SKM-1 (cell line): ENCODE results near the gene MIER2.

ENCODE experiments used
- DNase-seq: peaks from one replicate; lab custom pipeline; 2025; ENCODE audit not compliant: unreplicated experiment; lab: John Stamatoyannopoulos, UW

MIER2 gene

DNA sequence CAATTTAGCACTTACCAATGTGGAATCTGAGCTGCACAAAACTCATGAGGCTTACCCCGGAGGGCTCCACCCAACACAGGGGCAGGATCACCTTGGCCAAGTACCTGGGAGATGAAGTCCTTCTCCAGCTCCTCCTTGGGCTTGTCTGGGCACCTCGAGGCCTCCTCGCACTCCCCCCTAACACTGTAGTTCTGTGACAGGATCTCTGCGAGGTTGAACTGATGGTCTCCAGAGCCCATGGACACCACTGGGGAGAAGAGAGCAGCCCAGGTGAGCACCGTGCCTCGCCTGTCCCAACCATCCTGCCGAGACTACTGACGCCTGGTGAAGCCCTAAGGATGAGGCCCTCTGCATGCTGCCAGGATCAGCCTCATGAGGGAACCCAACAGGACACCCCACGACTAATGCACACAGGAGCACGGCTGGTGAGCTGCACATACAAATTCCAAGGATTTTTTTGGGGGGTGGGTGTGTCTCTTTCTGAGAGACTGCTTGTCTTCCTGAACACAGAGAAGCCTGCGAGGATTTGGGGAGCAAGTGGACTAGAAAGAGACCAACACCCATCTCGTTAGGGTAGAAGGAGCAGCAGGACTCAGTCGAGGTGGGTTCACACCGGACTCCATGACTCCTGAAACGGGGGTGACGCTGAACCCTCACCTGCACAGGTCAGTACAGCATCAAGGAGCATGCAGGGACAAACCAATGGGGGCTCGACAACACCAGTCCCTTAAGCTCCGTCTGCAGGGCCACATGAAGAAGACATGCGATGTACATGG is 10.1 kb downstream of the MIER2 start:
- no peak for DNase-seq

- DNase-seq = no peak
Observed at GRCh38 chr19:330503-330902, 14.1 kb downstream of the MIER2 start.

DNA sequence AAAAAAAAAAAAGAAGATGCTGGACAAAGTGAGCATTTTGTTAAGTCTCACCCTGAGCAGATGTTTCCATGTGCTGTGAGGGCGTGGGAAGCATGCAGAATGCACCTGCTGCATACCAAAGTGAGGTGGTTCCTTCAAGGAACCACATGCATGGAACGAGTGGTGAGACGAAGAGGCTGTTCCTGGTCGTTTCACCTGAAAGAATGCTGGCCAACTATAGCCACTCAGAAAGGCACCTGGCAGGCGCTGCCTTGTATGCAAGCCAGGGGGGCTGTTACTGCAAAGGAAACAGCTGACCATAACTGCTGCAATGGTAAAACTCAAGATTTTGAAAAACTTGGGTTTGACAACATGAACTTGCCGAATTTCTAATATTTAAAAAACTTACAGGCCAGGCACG is 14.7 kb downstream of the MIER2 start:
- no peak for DNase-seq

GRCh38 chr19:328025-328505 is 16.5 kb downstream of the MIER2 start:
- no peak for DNase-seq

GRCh38 chr19:327291-328024 is 17.1 kb downstream of the MIER2 start:
- no peak for DNase-seq

DNA sequence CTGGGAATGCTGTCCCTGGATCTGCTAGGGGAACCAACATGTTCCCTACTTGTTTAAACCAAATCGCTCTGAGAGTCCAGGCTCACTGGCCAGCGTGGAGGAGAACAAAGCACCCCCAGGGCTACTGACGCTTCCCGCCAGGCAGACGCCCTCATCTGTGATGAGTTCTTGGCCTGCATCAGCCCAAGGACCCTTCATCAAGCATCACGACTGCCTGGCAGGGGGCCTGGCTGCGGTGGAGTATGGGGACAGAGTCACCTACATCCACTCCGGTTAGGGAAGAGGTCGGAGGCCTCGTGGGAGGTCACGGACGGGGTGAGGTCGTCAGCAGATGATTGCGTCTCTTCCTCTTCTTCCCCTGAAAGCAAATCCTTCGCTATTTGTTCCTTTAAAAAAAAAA is 17.7 kb downstream of the MIER2 start:
- no peak for DNase-seq

DNA sequence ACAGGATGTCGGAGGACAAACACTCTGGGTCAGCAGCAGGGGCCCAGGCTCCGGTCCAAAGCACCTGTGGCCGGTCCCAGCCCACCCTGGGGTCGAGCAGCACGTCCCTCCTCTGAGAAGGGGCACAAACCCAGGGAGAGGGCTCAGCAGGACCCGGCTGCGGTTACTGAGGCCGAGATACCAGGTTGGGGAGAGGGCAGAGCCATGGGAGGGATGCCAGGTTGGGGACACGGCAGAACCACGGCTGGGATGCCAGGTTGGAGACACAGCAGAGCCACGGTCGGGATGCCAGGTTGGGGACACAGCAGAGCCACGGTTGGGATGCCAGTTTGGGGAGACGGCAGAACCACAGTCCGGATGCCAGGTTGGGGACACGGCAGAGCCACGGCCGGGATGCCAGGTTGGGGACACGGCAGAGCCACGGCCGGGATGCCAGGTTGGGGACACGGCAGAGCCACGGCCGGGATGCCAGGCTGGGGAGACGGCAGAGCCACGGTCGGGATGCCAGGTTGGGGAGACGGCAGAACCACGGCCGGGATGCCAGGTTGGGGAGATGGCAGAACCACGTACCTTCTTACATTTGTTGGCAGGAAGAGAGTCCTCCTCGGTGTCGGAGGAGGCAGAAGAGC is 18.5 kb downstream of the MIER2 start:
- DNase-seq = no peak

DNA sequence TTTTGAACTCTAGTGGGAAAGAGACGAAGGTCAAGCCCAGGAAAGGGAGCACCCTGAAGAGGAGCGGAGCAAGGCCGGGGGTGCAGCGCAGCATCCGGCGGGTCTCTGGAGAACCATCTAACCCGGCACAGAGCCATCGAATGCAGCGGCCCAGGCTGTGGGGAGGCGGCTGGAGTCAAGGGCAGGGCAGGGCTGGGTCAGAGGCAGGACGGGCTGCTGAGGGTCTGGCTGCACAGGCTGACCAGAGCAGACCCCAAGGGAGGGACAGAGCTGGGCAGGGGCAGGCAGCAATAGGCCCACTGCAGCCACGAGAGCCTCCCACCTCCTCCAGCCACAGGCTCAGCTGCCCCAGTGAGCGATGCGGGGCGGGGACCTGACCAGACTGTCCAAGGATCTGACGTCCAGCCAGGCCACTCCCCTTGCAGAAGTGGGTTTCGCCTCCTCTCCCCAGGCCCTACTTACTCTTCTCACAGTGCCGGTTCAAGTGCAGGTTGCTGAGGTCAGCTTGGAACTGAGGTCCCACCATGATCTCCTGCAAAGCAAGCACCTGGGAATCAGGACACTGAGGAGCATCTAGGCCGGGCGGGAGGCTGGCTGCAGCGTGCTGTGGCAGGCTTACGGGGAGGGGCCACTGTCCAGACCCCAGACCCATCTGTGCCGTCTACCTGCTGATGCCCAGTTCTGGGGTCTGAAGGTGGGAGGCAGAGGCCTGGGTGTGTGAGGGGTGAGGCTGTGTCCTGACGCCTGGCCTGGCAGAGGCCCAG is 19.2 kb downstream of the MIER2 start:
- no peak for DNase-seq

GRCh38 chr19:324716-325115 is 19.9 kb downstream of the MIER2 start:
- no peak for DNase-seq

DNA sequence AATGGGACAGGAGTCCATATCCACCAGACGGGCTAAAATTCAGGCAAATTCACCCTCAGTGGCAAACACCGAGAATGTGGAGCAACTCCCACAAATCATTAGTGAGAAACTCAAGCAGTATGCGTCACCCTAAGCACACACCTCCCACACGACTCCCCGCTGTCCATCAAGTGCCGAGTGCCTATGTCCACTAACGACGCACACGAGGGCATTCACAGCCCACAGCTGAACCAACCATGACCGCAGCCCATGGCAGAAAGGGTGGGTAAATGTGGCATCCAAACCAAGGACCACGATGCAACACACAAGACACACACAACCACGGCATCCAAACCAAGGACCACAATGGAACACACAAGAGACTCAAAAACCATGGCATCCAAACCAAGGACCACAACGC is 22.0 kb downstream of the MIER2 start:
- DNase-seq = no peak

DNA sequence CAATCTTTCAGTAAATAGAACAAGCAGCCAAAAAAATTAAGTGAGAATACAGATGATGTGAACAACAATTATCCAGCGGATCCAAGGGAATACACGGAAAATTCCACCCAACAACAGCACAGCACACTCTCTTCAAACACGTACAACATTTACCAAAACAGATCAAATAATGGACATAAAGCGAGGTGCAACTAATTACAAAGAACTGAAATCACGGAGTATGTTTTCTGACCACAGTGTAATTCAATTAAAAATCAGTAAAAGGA is 26.2 kb downstream of the MIER2 start:
- no peak for DNase-seq

GRCh38 chr19:317710-318508 is 26.7 kb downstream of the MIER2 start:
- DNase-seq = no peak

DNA sequence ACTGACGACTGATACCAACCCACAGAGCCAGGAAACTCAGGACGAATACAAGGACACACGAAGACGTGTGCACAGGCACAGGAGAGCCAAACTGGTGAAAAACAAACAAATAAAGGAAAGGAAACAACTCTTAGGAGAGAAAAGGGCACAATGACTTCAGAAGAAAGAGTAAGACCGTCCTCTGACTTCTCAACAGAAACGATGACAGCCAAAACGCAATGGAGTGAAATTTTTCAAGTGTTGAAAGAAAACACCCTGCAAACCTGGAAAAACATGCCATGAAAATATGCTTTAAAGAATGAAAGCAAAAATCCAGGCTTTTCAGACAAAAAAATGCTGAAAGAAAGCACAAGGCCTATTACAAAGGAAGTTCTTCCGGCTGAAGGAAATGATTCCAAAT is 28.8 kb downstream of the MIER2 start:
- DNase-seq = no peak

GRCh38 chr19:313988-314815 is 30.4 kb downstream of the MIER2 start:
- DNase-seq = no peak

DNA sequence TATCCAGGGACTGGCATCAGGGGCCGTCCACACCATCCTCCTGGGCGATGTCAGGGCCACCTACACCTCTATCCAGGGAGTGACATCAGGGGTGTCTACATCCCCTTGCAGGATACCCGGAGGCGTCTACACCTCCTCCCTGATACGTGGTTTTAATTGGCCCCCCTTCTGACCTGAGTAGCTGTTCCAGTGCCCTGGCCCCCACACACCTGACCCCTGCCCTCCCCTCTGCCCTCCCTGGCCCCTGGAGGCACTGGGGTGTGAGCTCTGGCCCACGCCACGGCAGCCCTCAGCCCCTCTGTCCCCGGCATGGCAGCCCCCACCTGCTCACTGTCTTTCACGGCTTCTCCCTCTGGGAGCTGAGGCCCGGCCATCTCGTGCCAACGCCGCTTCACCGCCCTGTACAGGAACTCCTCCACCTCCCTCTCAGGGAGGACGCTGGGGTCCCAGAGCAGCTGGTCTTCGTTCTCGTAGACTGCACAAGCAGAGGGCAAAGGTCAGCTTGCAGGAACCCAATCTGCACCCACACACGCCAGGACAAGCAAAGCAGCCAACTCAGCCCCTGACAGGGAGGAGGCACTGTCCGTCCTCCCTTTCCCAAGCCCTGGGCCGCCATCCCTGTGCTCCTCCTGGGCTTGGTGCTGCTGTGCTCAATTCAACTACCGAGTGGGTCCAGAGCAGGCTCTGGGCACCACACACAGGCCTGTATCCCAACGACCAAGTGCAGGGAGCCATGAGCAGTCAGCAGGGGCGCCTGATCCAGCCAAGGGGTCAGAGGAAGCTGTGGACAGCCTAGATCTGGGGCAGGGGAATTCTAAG is 31.2 kb downstream of the MIER2 start:
- DNase-seq = no peak

GRCh38 chr19:311813-312261 is 32.8 kb downstream of the MIER2 start:
- no peak for DNase-seq

- DNase-seq = no peak
Observed at GRCh38 chr19:310781-311496, 33.7 kb downstream of the MIER2 start.

DNA sequence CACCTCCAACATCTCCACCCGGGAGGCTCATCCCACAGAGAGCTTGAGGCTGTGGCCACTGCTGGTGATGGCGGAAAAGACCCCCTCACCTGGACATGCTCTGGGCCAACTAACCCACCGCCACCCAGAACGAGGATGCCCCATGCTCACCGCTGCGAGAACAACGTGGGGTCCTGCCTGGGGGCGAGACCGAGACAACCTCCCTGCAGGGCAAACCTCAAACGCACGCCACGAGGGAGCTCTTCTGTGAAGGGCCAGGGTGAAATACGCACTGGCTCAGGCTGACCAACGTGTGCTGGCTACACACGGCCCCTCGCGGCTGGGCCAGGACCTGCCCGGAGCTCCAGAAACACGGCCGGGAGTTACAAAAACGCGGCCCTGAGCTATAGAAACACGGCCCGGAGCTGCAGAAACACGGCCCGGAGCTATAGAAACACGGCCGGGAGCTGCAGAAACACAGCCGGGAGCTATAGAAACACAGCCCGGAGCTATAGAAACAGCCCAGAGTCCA is 34.4 kb downstream of the MIER2 start:
- no peak for DNase-seq
